Activated CD8-positive, alpha-beta T cell treated with anti-CD3 and anti-CD28 coated beads, Interleukin-2, amount 10 ng/mL, durations not matched to agents 7 days and 5 days (primary cell): ENCODE results near the gene SLC25A11. TPM values are rescaled to one million over a fixed set of nuclear protein-coding genes. Genes with fewer than 3 reads are reported as not detected.

Experiments used
- ATAC-seq: fragments of 150-1000 bp; cut with Tn5 transposase; one replicate; pipeline ENCODE4 v1.10.0; 2021; ENCODE audit warnings: moderate library complexity
- CTCF ChIA-PET: fragments of 350-600 bp; sonication (Branson Sonifier 250); formaldehyde crosslinking; loops from one replicate; lab custom pipeline; 2021; ENCODE audit warnings: antibody characterized with exemption; lab: Charles Lee
- POLR2A ChIA-PET: fragments of 350-600 bp; sonication (Branson Sonifier 250); formaldehyde crosslinking; loops from one replicate; lab custom pipeline; 2021; ENCODE audit warnings: antibody characterized with exemption; lab: Charles Lee
- DNase-seq: peaks from one replicate; pipeline ENCODE4 v3.0.0-alpha.2; 2020
- H3K27ac Mint-ChIP-seq: one replicate; pipeline ENCODE4 v1.8.0; 2021; ENCODE audit warnings: mild to moderate bottlenecking, mixed read lengths
- H3K27me3 Mint-ChIP-seq: one replicate; pipeline ENCODE4 v1.8.0; 2021; ENCODE audit warnings: low read depth, mixed read lengths
- H3K36me3 Mint-ChIP-seq: one replicate; pipeline ENCODE4 v1.8.0; 2021; ENCODE audit warnings: low read depth, mixed read lengths
- H3K4me1 Mint-ChIP-seq: one replicate; pipeline ENCODE4 v1.8.0; 2021; ENCODE audit warnings: low read depth, mixed read lengths
- H3K4me3 Mint-ChIP-seq: one replicate; pipeline ENCODE4 v1.8.0; 2021; ENCODE audit warnings: mild to moderate bottlenecking, mixed read lengths
- H3K9me3 Mint-ChIP-seq: one replicate; pipeline ENCODE4 v1.8.0; 2022; ENCODE audit warnings: mixed read lengths; ENCODE audit not compliant: insufficient read depth
- total RNA-seq, 2 experiments: library from RNA; stranded (reverse); gene quantifications; one replicate each; pipeline ENCODE4 v1.2.3, GENCODE V29; 2021

SLC25A11 gene
- total RNA-seq, 2 experiments from 2014 or later, result 78.5 to 86.4 TPM

GRCh38 chr17:4966844-4967538 lies 27.1 kb upstream of the SLC25A11 start:
- DNase-seq (peak; percentile 98), ATAC-seq (peak; percentile 93)
- H3K36me3 Mint-ChIP-seq, result peaks cover 29% of the 10 kb centered on the region
- H3K27ac Mint-ChIP-seq, result no peak overlapping the region
- H3K4me1 Mint-ChIP-seq, result peaks cover 22% of the 10 kb centered on the region
- CTCF ChIA-PET, result interaction anchor here (0.6 to 3.7 kb wide), 18 partner anchors 11 to 176 kb away, joined by 3 to 30 read pairs (median 7); partner anchors contain the start of genes C17orf107, CAMTA2, CHRNE and ENO3
- POLR2A ChIA-PET, result interaction anchor here (0.8 to 8.2 kb wide), 10 partner anchors 10 to 257 kb away, joined by 3 to 239 read pairs (median 4); partner anchors contain the start of genes ARRB2, ENO3, PFN1 and RNF167
- H3K4me3 Mint-ChIP-seq, result no peak overlapping the region
- H3K9me3 Mint-ChIP-seq, result no peaks in the 10 kb centered on the region
- no peaks in the 10 kb centered on the region for H3K27me3 Mint-ChIP-seq

- peak overlapping the region; percentile 54 for H3K4me3 Mint-ChIP-seq
- H3K27me3 Mint-ChIP-seq, result no peaks in the 10 kb centered on the region
- H3K36me3 Mint-ChIP-seq, result peaks cover 21% of the 10 kb centered on the region
- ATAC-seq, result no peak
- no peaks in the 10 kb centered on the region for H3K9me3 Mint-ChIP-seq
- no peak overlapping the region for H3K27ac Mint-ChIP-seq
- ChIA-PET POLR2A (interaction anchor here (0.7 to 8.2 kb wide), 4 partner anchors 8 to 24 kb away, joined by 4 to 239 read pairs (median 58); partner anchors contain the start of genes ENO3, PFN1, RNF167 and SLC25A11), CTCF (interaction anchor here (2.7 to 3.7 kb wide), 4 partner anchors 9 to 56 kb away, joined by 18 to 30 read pairs (median 22); partner anchors contain the start of genes CAMTA2, RNF167 and SLC25A11)
- peaks cover 15% of the 10 kb centered on the region for H3K4me1 Mint-ChIP-seq
- no peak for DNase-seq
These were observed 25.6 kb upstream of the SLC25A11 start for GRCh38 chr17:4965311-4965986.

DNA sequence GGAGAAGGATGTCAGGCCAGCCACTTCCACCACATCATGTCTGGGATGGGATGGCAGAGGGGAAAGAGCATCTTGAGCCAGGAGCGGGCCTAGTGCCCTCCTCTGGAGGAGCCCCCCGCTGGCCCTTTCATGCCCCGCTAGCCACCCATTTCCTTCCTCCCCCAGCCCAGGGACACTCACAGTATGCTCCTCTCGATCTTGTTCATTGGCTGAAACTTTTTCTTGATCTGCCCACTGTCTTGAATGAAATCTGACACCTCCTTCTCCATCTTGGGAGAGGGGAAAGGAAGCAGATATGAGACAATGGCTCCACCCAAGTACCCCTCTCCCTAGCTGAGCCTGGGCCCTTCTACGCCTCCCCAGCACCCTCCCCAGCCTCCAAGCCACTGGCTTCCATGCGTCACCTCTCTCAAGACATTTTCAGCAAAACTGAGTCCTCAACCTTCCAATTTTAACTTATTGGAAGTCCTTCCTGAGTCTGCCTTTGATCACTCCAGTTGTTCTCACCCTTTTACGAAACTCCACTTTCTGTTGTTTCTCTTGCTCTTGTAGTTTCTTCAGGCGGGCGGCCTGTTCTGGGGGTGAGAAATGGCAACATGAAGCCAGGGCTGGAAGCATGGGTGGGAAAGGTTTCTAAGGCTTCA lies 20.6 kb upstream of the SLC25A11 start:
- H3K27me3 Mint-ChIP-seq, result no peaks in the 10 kb centered on the region
- no peak overlapping the region for H3K27ac Mint-ChIP-seq
- no peaks in the 10 kb centered on the region for H3K9me3 Mint-ChIP-seq
- CTCF ChIA-PET, result no interaction called here
- H3K4me1 Mint-ChIP-seq, result peaks cover 14% of the 10 kb centered on the region
- ATAC-seq, result no peak
- no peak overlapping the region for H3K4me3 Mint-ChIP-seq
- DNase-seq, result no peak
- POLR2A ChIA-PET, result no interaction called here
- H3K36me3 Mint-ChIP-seq, result peaks cover 30% of the 10 kb centered on the region

GRCh38 chr17:4959261-4959965 lies 19.6 kb upstream of the SLC25A11 start:
- POLR2A ChIA-PET, result interaction anchor here (0.6 to 3.8 kb wide), 4 partner anchors 7 to 20 kb away, joined by 3 to 14 read pairs (median 5); partner anchors contain the start of gene SPAG7
- DNase-seq (no peak), ATAC-seq (no peak)
- Mint-ChIP-seq H3K27me3 (no peaks in the 10 kb centered on the region), H3K4me1 (peaks cover 11% of the 10 kb centered on the region), H3K9me3 (no peaks in the 10 kb centered on the region), H3K4me3 (no peak overlapping the region), H3K27ac (no peak overlapping the region), H3K36me3 (peaks cover 23% of the 10 kb centered on the region)
- CTCF ChIA-PET, result no interaction called here

- CTCF ChIA-PET, result interaction anchor here (1.2 to 3.6 kb wide), 4 partner anchors 8 to 49 kb away, joined by 3 to 30 read pairs (median 4); partner anchors contain the start of genes RNF167, SLC25A11 and SPAG7
- Mint-ChIP-seq H3K36me3 (peaks cover 26% of the 10 kb centered on the region), H3K4me3 (no peak overlapping the region), H3K27me3 (no peaks in the 10 kb centered on the region), H3K27ac (no peak overlapping the region), H3K9me3 (no peaks in the 10 kb centered on the region), H3K4me1 (peaks cover 12% of the 10 kb centered on the region)
- POLR2A ChIA-PET, result interaction anchor here (1.1 to 3.8 kb wide), 4 partner anchors 8 to 12 kb away, joined by 4 to 14 read pairs (median 6); partner anchors contain the start of gene SPAG7
- no peak for DNase-seq
- no peak for ATAC-seq
These were observed 18.3 kb upstream of the SLC25A11 start for GRCh38 chr17:4958102-4958501.

- H3K4me3 Mint-ChIP-seq, result no peak overlapping the region
- DNase-seq (peak; percentile 56), ATAC-seq (no peak)
- no peaks in the 10 kb centered on the region for H3K9me3 Mint-ChIP-seq
- POLR2A ChIA-PET, result interaction anchor here (1.2 to 3.8 kb wide), 4 partner anchors 10 to 33 kb away, joined by 3 to 14 read pairs (median 4); partner anchors contain the start of gene SPAG7
- CTCF ChIA-PET, result interaction anchor here (0.9 to 3.6 kb wide), 5 partner anchors 9 to 50 kb away, joined by 3 to 30 read pairs (median 4); partner anchors contain the start of genes PFN1 and SPAG7
- no peaks in the 10 kb centered on the region for H3K27me3 Mint-ChIP-seq
- H3K4me1 Mint-ChIP-seq, result peaks cover 17% of the 10 kb centered on the region
- H3K36me3 Mint-ChIP-seq, result peaks cover 26% of the 10 kb centered on the region
- H3K27ac Mint-ChIP-seq, result no peak overlapping the region
These were observed 16.7 kb upstream of the SLC25A11 start for GRCh38 chr17:4956493-4957061.

DNA sequence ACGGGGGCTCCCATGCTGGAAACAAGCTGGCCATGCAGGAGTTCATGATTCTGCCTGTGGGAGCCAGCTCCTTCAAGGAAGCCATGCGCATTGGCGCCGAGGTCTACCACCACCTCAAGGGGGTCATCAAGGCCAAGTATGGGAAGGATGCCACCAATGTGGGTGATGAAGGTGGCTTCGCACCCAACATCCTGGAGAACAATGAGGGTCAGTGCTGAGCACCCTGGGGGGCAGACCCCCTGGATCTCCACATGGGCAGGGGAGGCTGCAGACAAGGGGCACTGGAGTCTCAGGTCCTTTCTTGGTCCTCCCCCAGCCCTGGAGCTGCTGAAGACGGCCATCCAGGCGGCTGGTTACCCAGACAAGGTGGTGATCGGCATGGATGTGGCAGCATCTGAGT lies 15.2 kb upstream of the SLC25A11 start:
- H3K4me1 Mint-ChIP-seq, result peaks cover 29% of the 10 kb centered on the region
- H3K4me3 Mint-ChIP-seq, result no peak overlapping the region
- no peak for ATAC-seq
- POLR2A ChIA-PET, result interaction anchor here (0.9 to 1.5 kb wide), 5 partner anchors 9 to 21 kb away, joined by 3 to 5 read pairs (median 3); partner anchors contain the start of genes RNF167 and SLC25A11
- H3K27ac Mint-ChIP-seq, result no peak overlapping the region
- no peaks in the 10 kb centered on the region for H3K9me3 Mint-ChIP-seq
- peaks cover 21% of the 10 kb centered on the region for H3K36me3 Mint-ChIP-seq
- DNase-seq, result no peak
- CTCF ChIA-PET, result interaction anchor here (1.0 to 3.6 kb wide), 4 partner anchors 11 to 50 kb away, joined by 3 to 30 read pairs (median 4); partner anchors contain the start of genes RNF167, SLC25A11 and SPAG7
- H3K27me3 Mint-ChIP-seq, result no peaks in the 10 kb centered on the region

GRCh38 chr17:4953451-4953961 lies 13.7 kb upstream of the SLC25A11 start:
- Mint-ChIP-seq H3K9me3 (no peaks in the 10 kb centered on the region), H3K27ac (peak overlapping the region; percentile 47), H3K4me1 (peaks cover 30% of the 10 kb centered on the region), H3K36me3 (peaks cover 12% of the 10 kb centered on the region), H3K27me3 (no peaks in the 10 kb centered on the region), H3K4me3 (no peak overlapping the region)
- CTCF ChIA-PET, result interaction anchor here (1.6 to 4.4 kb wide), 2 partner anchors 14 to 44 kb away, joined by 9 to 16 read pairs; partner anchors contain the start of gene SPAG7
- POLR2A ChIA-PET, result interaction anchor here (0.9 to 10.0 kb wide), 3 partner anchors 10 to 15 kb away, joined by 4 to 239 read pairs (median 71); partner anchors contain the start of genes RNF167, SLC25A11 and SPAG7
- ATAC-seq (no peak), DNase-seq (no peak)

DNA sequence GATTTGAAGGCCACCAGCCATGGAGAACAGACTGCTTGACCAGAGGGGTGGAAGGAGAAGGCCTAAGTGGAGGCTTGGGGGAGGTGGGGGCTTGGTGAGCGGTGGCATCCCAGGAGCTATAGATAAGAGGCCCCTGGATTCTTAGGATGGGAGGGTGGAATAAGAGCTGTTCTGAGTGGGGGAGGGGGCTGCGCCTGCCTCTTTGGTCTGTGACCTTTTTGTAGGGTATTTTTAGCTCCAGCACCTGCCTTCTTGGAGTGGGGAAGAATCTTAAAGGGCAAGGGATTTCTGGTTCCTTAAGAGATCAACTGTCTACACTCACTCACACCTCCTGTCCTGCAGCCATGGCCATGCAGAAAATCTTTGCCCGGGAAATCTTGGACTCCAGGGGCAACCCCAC lies 11.6 kb upstream of the SLC25A11 start:
- ATAC-seq, result no peak
- DNase-seq, result no peak
- no peaks in the 10 kb centered on the region for H3K27me3 Mint-ChIP-seq
- H3K36me3 Mint-ChIP-seq, result peaks cover 25% of the 10 kb centered on the region
- POLR2A ChIA-PET, result interaction anchor here (0.7 to 10.0 kb wide), 4 partner anchors 11 to 64 kb away, joined by 3 to 239 read pairs (median 37); partner anchors contain the start of genes RNF167, SLC25A11 and SPAG7
- H3K4me1 Mint-ChIP-seq, result peaks cover 28% of the 10 kb centered on the region
- no peaks in the 10 kb centered on the region for H3K9me3 Mint-ChIP-seq
- peak overlapping the region; percentile 92 for H3K27ac Mint-ChIP-seq
- peak overlapping the region; percentile 82 for H3K4me3 Mint-ChIP-seq
- CTCF ChIA-PET, result interaction anchor here (0.9 to 4.4 kb wide), 4 partner anchors 11 to 79 kb away, joined by 3 to 16 read pairs (median 6); partner anchors contain the start of genes RNF167, SLC25A11 and SPAG7
